ENCODE data around the gene HNRNPLL. TPM values are rescaled to one million over a fixed set of nuclear protein-coding genes. Genes with fewer than 3 reads are reported as not detected.

The HNRNPLL gene
- total RNA-seq, 1 experiment from 2014 or later = 43.2 TPM

GRCh38 chr2:38533180-38533579, 69.5 kb downstream of the HNRNPLL start:
- no peaks in the 10 kb centered on the region for H3K9me2 ChIP-seq (ENCODE audit: insufficient read depth)
- no peak overlapping the region for H3K27ac ChIP-seq (ENCODE audit: low read depth, low read length)
- H3K27me3 ChIP-seq (ENCODE audit: insufficient read depth, low read length) = no peaks in the 10 kb centered on the region
- DNase-seq (ENCODE audit: low read depth, low spot score) = no peak
- ChIA-PET RAD21 (ENCODE audit: low non-redundant PET in 1 of 2, low total read pairs in 2 of 2, uncharacterized antibody in 2 of 2, unreplicated experiment in 2 of 2) (interaction anchor here in 1 of 2 experiments (0.5 kb wide), 1 partner anchor 182 kb away, joined by 3 read pairs; no protein-coding TSS in a partner anchor), CTCF (interaction anchor here (1.3 to 1.4 kb wide), 2 partner anchors 9 to 218 kb away, joined by 3 read pairs; no protein-coding TSS in a partner anchor), POLR2A (interaction anchor here (2.2 kb wide), 1 partner anchor 218 kb away, joined by 8 read pairs; the partner anchor contains the start of gene SRSF7)
- no peaks in the 10 kb centered on the region for H3K79me2 ChIP-seq (ENCODE audit: insufficient read depth, low read length)
- no peak overlapping the region for H3K9ac ChIP-seq (ENCODE audit: low read length)
- no peaks in the 10 kb centered on the region for H3K36me3 ChIP-seq (ENCODE audit: control insufficient read depth in 1 of 2, insufficient read depth in 2 of 2, low read length in 2 of 2)
- no peak overlapping the region for H3K4me3 ChIP-seq (replicated peaks in 1 of 2; ENCODE audit: low read depth in 1 of 2, low read length in 2 of 2)
- no peaks in the 10 kb centered on the region for H4K20me1 ChIP-seq (ENCODE audit: insufficient read depth)
- H2AFZ ChIP-seq (ENCODE audit: low read depth, low read length, poor library complexity, severe bottlenecking) = no peak overlapping the region
- H3K9me3 ChIP-seq (ENCODE audit: control insufficient read depth in 1 of 2, insufficient read depth in 1 of 2, low read depth in 1 of 2, low read length in 2 of 2) = no peaks in the 10 kb centered on the region
- peaks cover 6 to 19% of the 10 kb centered on the region in 2 experiments; a peak in 3 of 4 replicates for H3K4me1 ChIP-seq (ENCODE audit: control insufficient read depth in 1 of 2, insufficient read depth in 2 of 2, low read length in 2 of 2)
- no peak for ATAC-seq
- H3K4me2 ChIP-seq (ENCODE audit: low read length) = no peak overlapping the region
- intact Hi-C loops (cut with micrococcal nuclease) = loop anchor here (10.0 kb wide), 2 partner anchors 302 to 702 kb away; no protein-coding TSS in a partner anchor
- BruUV-seq (replicated peaks) = no TSS peak
- no peak for TF ChIP-seq SIN3A (IDR thresholded peaks at IDR 0.05; ENCODE audit: low read depth)
- TF ChIP-seq SP1 (IDR thresholded peaks at IDR 0.05; ENCODE audit: low read depth) = no peak
- no peak for TF ChIP-seq CBX3 (IDR thresholded peaks at IDR 0.05; ENCODE audit: low read depth)
- no peak for TF ChIP-seq ZFX (IDR thresholded peaks at IDR 0.05)
- TF ChIP-seq TCF7L2 (IDR thresholded peaks at IDR 0.05; ENCODE audit: borderline replicate concordance, extremely low read depth, insufficient read depth, insufficient read length) = no peak
- TF ChIP-seq, protein P1, sequence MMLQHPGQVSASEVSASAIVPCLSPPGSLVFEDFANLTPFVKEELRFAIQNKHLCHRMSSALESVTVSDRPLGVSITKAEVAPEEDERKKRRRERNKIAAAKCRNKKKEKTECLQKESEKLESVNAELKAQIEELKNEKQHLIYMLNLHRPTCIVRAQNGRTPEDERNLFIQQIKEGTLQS (IDR thresholded peaks at IDR 0.05) = no peak
- TF ChIP-seq YY1 (IDR thresholded peaks at IDR 0.05; ENCODE audit: extremely low read depth, insufficient replicate concordance, low read depth, low read length) = no peak
- no peak for TF ChIP-seq ZNF274 (IDR thresholded peaks at IDR 0.05; ENCODE audit: low read depth, low read length)
- TF ChIP-seq EGR1 (IDR thresholded peaks at IDR 0.05; ENCODE audit: low read depth) = no peak
- no peak for TF ChIP-seq POLR2AphosphoS5 (IDR thresholded peaks at IDR 0.05; ENCODE audit: low read depth, low read length)
- TF ChIP-seq JUND (IDR thresholded peaks at IDR 0.05) = no peak
- TF ChIP-seq EZH2phosphoT487 (IDR thresholded peaks at IDR 0.05; ENCODE audit: borderline replicate concordance) = no peak
- no peak for TF ChIP-seq ELF1 (IDR thresholded peaks at IDR 0.05; ENCODE audit: borderline replicate concordance, low read depth)
- TF ChIP-seq, protein P2, sequence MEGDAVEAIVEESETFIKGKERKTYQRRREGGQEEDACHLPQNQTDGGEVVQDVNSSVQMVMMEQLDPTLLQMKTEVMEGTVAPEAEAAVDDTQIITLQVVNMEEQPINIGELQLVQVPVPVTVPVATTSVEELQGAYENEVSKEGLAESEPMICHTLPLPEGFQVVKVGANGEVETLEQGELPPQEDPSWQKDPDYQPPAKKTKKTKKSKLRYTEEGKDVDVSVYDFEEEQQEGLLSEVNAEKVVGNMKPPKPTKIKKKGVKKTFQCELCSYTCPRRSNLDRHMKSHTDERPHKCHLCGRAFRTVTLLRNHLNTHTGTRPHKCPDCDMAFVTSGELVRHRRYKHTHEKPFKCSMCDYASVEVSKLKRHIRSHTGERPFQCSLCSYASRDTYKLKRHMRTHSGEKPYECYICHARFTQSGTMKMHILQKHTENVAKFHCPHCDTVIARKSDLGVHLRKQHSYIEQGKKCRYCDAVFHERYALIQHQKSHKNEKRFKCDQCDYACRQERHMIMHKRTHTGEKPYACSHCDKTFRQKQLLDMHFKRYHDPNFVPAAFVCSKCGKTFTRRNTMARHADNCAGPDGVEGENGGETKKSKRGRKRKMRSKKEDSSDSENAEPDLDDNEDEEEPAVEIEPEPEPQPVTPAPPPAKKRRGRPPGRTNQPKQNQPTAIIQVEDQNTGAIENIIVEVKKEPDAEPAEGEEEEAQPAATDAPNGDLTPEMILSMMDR (IDR thresholded peaks at IDR 0.05 in 2 of 3, conservative IDR thresholded peaks at IDR 0.05 in 1 of 3; ENCODE audit: borderline replicate concordance in 1 of 3, insufficient read depth in 1 of 3, low read depth in 2 of 3, low read length in 2 of 3) = no peak
- TF ChIP-seq, protein P3, sequence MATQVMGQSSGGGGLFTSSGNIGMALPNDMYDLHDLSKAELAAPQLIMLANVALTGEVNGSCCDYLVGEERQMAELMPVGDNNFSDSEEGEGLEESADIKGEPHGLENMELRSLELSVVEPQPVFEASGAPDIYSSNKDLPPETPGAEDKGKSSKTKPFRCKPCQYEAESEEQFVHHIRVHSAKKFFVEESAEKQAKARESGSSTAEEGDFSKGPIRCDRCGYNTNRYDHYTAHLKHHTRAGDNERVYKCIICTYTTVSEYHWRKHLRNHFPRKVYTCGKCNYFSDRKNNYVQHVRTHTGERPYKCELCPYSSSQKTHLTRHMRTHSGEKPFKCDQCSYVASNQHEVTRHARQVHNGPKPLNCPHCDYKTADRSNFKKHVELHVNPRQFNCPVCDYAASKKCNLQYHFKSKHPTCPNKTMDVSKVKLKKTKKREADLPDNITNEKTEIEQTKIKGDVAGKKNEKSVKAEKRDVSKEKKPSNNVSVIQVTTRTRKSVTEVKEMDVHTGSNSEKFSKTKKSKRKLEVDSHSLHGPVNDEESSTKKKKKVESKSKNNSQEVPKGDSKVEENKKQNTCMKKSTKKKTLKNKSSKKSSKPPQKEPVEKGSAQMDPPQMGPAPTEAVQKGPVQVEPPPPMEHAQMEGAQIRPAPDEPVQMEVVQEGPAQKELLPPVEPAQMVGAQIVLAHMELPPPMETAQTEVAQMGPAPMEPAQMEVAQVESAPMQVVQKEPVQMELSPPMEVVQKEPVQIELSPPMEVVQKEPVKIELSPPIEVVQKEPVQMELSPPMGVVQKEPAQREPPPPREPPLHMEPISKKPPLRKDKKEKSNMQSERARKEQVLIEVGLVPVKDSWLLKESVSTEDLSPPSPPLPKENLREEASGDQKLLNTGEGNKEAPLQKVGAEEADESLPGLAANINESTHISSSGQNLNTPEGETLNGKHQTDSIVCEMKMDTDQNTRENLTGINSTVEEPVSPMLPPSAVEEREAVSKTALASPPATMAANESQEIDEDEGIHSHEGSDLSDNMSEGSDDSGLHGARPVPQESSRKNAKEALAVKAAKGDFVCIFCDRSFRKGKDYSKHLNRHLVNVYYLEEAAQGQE (IDR thresholded peaks at IDR 0.05; ENCODE audit: low read depth) = no peak
- TF ChIP-seq RAD21 (IDR thresholded peaks at IDR 0.05; ENCODE audit: low read depth) = no peak
- no peak for TF ChIP-seq POLR2A (IDR thresholded peaks at IDR 0.05; ENCODE audit: borderline replicate concordance, extremely low read depth, insufficient read depth, insufficient read length)
- TF ChIP-seq, protein P4, sequence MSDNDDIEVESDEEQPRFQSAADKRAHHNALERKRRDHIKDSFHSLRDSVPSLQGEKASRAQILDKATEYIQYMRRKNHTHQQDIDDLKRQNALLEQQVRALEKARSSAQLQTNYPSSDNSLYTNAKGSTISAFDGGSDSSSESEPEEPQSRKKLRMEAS (IDR thresholded peaks at IDR 0.05) = no peak
